GF-D8 (cell line): ENCODE data around the gene DISC1.
"Not testable (repeated sequence)": the region's sequence is repeated elsewhere in the genome, so short reads cannot be mapped to it uniquely, and the experiment has no call there.

Experiments
- DNase-seq: peaks from one replicate; lab custom pipeline; 2025; lab: John Stamatoyannopoulos, UW

The DISC1 gene

GRCh38 chr1:231638647-231639046 lies 12.1 kb downstream of the DISC1 start:
- DNase-seq: no peak

GRCh38 chr1:231639819-231640218 lies 13.2 kb downstream of the DISC1 start:
- DNase-seq: no peak

GRCh38 chr1:231641444-231641843 lies 14.9 kb downstream of the DISC1 start:
- not testable (repeated sequence) for DNase-seq

- not testable (repeated sequence) for DNase-seq
Measured at GRCh38 chr1:231642061-231642460, 15.5 kb downstream of the DISC1 start.

GRCh38 chr1:231642618-231643017 lies 16.0 kb downstream of the DISC1 start:
- DNase-seq: no peak

GRCh38 chr1:231643071-231643934 lies 16.7 kb downstream of the DISC1 start:
- no peak for DNase-seq

GRCh38 chr1:231643935-231644237 lies 17.3 kb downstream of the DISC1 start:
- DNase-seq: no peak

GRCh38 chr1:231645634-231646033 lies 19.0 kb downstream of the DISC1 start:
- not testable (repeated sequence) for DNase-seq

GRCh38 chr1:231646165-231646564 lies 19.6 kb downstream of the DISC1 start:
- not testable (repeated sequence) for DNase-seq

GRCh38 chr1:231651621-231652260 lies 25.2 kb downstream of the DISC1 start:
- DNase-seq: not testable (repeated sequence)

- DNase-seq: no peak
Measured at GRCh38 chr1:231653632-231654031, 27.0 kb downstream of the DISC1 start.

GRCh38 chr1:231656741-231657140 lies 30.2 kb downstream of the DISC1 start:
- DNase-seq: no peak

- DNase-seq: not testable (repeated sequence)
Measured at GRCh38 chr1:231658223-231658622, 31.6 kb downstream of the DISC1 start.

- DNase-seq: no peak
Measured at GRCh38 chr1:231660198-231660597, 33.6 kb downstream of the DISC1 start.

GRCh38 chr1:231663211-231663792 lies 36.7 kb downstream of the DISC1 start:
- peak; percentile 92 for DNase-seq

GRCh38 chr1:231665101-231665500 lies 38.5 kb downstream of the DISC1 start:
- DNase-seq: no peak

GRCh38 chr1:231665726-231666125 lies 39.1 kb downstream of the DISC1 start:
- DNase-seq: no peak

- no peak for DNase-seq
Measured at GRCh38 chr1:231666220-231666936, 39.8 kb downstream of the DISC1 start.

GRCh38 chr1:231666937-231667608 lies 40.5 kb downstream of the DISC1 start:
- peak; percentile 36 for DNase-seq

GRCh38 chr1:231667896-231668506 lies 41.4 kb downstream of the DISC1 start:
- DNase-seq: no peak

- DNase-seq: no peak
Measured at GRCh38 chr1:231668826-231669225, 42.2 kb downstream of the DISC1 start.
